GM12878 (cell line): Measurements from ENCODE around the gene RAP1GDS1. TPM values are rescaled to one million over a fixed set of nuclear protein-coding genes. Genes with fewer than 3 reads are reported as not detected.

Source experiments
- CREM ChIP-seq: IDR thresholded peaks from 2 replicates; pipeline ENCODE4 v1.6.1; 2014; ENCODE audit warnings: antibody characterized with exemption, low read depth
- EED ChIP-seq: sonication (generic); IDR thresholded peaks from 2 replicates; pipeline ENCODE4 v1.6.1; 2016; ENCODE audit warnings: antibody characterized with exemption, low read depth
- GATAD2B ChIP-seq: fragments of 450-650 bp; conservative IDR thresholded peaks from 2 replicates; pipeline ENCODE4 v1.6.1; 2017; ENCODE audit warnings: low read depth, mild to moderate bottlenecking, moderate library complexity
- NFYB ChIP-seq: IDR thresholded peaks from 2 replicates; pipeline ENCODE4 v1.6.1; 2011; ENCODE audit warnings: low read depth, mild to moderate bottlenecking, low read length, improper control_type of control experiment, moderate library complexity; ENCODE audit not compliant: insufficient read depth
- NR2F1 ChIP-seq: fragments of 450-650 bp; conservative IDR thresholded peaks from 2 replicates; pipeline ENCODE4 v1.6.1; 2017; ENCODE audit warnings: mild to moderate bottlenecking
- POLR2AphosphoS5 ChIP-seq: IDR thresholded peaks from 2 replicates; pipeline ENCODE4 v1.6.1; 2011; ENCODE audit warnings: mild to moderate bottlenecking, low read length, inconsistent platforms
- POU2F2 ChIP-seq: IDR thresholded peaks from 3 replicates; pipeline ENCODE4 v1.6.1; 2011; ENCODE audit warnings: low read depth, mild to moderate bottlenecking, low read length, borderline replicate concordance
- SIX5 ChIP-seq: IDR thresholded peaks from 2 replicates; pipeline ENCODE4 v1.6.1; 2011; ENCODE audit warnings: mild to moderate bottlenecking, low read depth, low read length, moderate library complexity; ENCODE audit not compliant: severe bottlenecking
- SMARCA5 ChIP-seq: fragments of 450-650 bp; IDR thresholded peaks from 2 replicates; pipeline ENCODE4 v1.6.1; 2017; ENCODE audit warnings: mild to moderate bottlenecking
- SMC3 ChIP-seq: IDR thresholded peaks from 2 replicates; pipeline ENCODE4 v1.6.1; 2011; ENCODE audit warnings: low read length, improper control_type of control experiment, borderline replicate concordance
- TCF7 ChIP-seq: IDR thresholded peaks from 2 replicates; pipeline ENCODE4 v1.6.1; 2014; ENCODE audit warnings: antibody characterized with exemption, borderline replicate concordance
- YBX1 ChIP-seq: fragments of 450-650 bp; IDR thresholded peaks from 2 replicates; pipeline ENCODE4 v1.6.1; 2016; ENCODE audit warnings: antibody characterized with exemption
- YY1 ChIP-seq: IDR thresholded peaks from 2 replicates; pipeline ENCODE4 v1.6.1; 2011; ENCODE audit warnings: low read depth, mild to moderate bottlenecking, low read length
- ZNF24 ChIP-seq: fragments of 450-650 bp; IDR thresholded peaks from 2 replicates; pipeline ENCODE4 v1.6.1; 2017; ENCODE audit warnings: antibody characterized with exemption, mild to moderate bottlenecking
- ZNF622 ChIP-seq: fragments of 450-650 bp; IDR thresholded peaks from 2 replicates; pipeline ENCODE4 v1.6.1; 2017; ENCODE audit warnings: mild to moderate bottlenecking, inconsistent platforms
- ZSCAN29 ChIP-seq: fragments of 450-650 bp; IDR thresholded peaks from 2 replicates; pipeline ENCODE4 v1.6.1; 2017; ENCODE audit warnings: mild to moderate bottlenecking, moderate library complexity
- polyA plus RNA-seq, 11 experiments: library from polyadenylated mRNA; depleted of rRNA in 4 of 11; unstranded in 6 of 11; stranded (reverse) in 5 of 11; fragments of >200 nt; fragmentation: Nextera tagmentation in 4 of 11; fragmentation: Illumina TruSeq in 1 of 11; extraction: Ambion mirVana in 4 of 11; extraction: Trizol in 1 of 11; gene quantifications; 1 replicate in 1 of 11; 2 replicates in 10 of 11; pipeline versions ENCODE4 v1.2.1 to v1.2.3, GENCODE V29; 2011 to 2016; ENCODE audit warnings: inconsistent platforms in 2 of 11, missing spikeins in 2 of 11, low read depth in 1 of 11
- total RNA-seq, 4 experiments: library from RNA; depleted of rRNA in 3 of 4; stranded (reverse); fragments of >200 nt in 3 of 4; fragmentation: Illumina TruSeq in 1 of 4; extraction: Trizol in 1 of 4; gene quantifications; 2 replicates each; pipeline versions ENCODE4 v1.2.1 to v1.2.3, GENCODE V29; 2013 to 2021
- TF ChIP-seq, protein P1 (sequence below): fragments of 150-350 bp; IDR thresholded peaks from 2 replicates; pipeline ENCODE4 v1.6.1; 2016; ENCODE audit warnings: low read depth, low read length
- TF ChIP-seq, protein P2 (sequence below): fragments of 450-650 bp; IDR thresholded peaks from 2 replicates; pipeline ENCODE4 v1.6.1; 2017; ENCODE audit warnings: borderline replicate concordance
- TF ChIP-seq, protein P3 (sequence below): fragments of 450-650 bp; IDR thresholded peaks from 2 replicates; pipeline ENCODE4 v1.6.1; 2017; ENCODE audit warnings: mild to moderate bottlenecking
- TF ChIP-seq, protein P4 (sequence below): fragments of 450-650 bp; formaldehyde crosslinking; IDR thresholded peaks from 2 replicates; pipeline ENCODE4 v1.5.0; 2022; ENCODE audit warnings: mild to moderate bottlenecking, missing genetic modification characterization
- TF ChIP-seq, protein P5 (sequence below): fragments of 450-650 bp; IDR thresholded peaks from 2 replicates; pipeline ENCODE4 v1.6.1; 2017; ENCODE audit warnings: low read depth, mild to moderate bottlenecking, moderate library complexity

The RAP1GDS1 gene
- total and polyA plus RNA-seq, 10 of the 15 experiments (the other 5 are each of a cell fraction or from before 2014, with no cell fraction given): 12.0 to 30.5 (median 20.7) TPM

DNA sequence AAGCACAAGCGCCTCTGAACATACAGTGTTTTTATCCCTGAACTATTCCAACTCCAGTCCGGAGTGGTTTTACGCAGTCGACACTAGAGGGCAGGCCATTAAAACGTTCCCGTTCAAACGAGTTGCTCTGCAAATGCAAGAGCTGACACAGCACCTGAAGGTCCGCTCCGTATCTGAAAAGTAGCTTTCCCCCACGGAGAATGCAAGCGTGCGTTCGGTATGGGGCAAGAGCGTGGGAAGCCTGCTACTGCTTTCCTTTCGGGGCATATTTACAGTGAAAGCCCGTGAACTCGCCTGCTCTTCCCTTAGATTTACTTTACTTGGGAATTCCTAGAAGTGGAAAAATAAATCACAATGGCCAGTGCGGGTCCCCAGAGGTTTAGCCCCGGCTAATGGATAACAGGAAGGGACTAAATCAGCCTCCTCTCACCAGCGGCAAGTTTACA, 206.5 kb downstream of the RAP1GDS1 start (continued):
- TF ChIP-seq NR2F1: no peak
- no peak for TF ChIP-seq TCF7
- TF ChIP-seq NFYB: no peak
- no peak for TF ChIP-seq ZNF622
- TF ChIP-seq CREM: no peak
- no peak for TF ChIP-seq ZSCAN29
- no peak for TF ChIP-seq EED
- TF ChIP-seq, protein P1, sequence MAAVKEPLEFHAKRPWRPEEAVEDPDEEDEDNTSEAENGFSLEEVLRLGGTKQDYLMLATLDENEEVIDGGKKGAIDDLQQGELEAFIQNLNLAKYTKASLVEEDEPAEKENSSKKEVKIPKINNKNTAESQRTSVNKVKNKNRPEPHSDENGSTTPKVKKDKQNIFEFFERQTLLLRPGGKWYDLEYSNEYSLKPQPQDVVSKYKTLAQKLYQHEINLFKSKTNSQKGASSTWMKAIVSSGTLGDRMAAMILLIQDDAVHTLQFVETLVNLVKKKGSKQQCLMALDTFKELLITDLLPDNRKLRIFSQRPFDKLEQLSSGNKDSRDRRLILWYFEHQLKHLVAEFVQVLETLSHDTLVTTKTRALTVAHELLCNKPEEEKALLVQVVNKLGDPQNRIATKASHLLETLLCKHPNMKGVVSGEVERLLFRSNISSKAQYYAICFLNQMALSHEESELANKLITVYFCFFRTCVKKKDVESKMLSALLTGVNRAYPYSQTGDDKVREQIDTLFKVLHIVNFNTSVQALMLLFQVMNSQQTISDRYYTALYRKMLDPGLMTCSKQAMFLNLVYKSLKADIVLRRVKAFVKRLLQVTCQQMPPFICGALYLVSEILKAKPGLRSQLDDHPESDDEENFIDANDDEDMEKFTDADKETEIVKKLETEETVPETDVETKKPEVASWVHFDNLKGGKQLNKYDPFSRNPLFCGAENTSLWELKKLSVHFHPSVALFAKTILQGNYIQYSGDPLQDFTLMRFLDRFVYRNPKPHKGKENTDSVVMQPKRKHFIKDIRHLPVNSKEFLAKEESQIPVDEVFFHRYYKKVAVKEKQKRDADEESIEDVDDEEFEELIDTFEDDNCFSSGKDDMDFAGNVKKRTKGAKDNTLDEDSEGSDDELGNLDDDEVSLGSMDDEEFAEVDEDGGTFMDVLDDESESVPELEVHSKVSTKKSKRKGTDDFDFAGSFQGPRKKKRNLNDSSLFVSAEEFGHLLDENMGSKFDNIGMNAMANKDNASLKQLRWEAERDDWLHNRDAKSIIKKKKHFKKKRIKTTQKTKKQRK: no peak
- TF ChIP-seq, protein P2, sequence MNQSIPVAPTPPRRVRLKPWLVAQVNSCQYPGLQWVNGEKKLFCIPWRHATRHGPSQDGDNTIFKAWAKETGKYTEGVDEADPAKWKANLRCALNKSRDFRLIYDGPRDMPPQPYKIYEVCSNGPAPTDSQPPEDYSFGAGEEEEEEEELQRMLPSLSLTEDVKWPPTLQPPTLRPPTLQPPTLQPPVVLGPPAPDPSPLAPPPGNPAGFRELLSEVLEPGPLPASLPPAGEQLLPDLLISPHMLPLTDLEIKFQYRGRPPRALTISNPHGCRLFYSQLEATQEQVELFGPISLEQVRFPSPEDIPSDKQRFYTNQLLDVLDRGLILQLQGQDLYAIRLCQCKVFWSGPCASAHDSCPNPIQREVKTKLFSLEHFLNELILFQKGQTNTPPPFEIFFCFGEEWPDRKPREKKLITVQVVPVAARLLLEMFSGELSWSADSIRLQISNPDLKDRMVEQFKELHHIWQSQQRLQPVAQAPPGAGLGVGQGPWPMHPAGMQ: no peak
- TF ChIP-seq YY1: peak; percentile 62; the same call in 1 of the 2 replicates
- no peak for TF ChIP-seq GATAD2B
- no peak for TF ChIP-seq POLR2AphosphoS5
- TF ChIP-seq ZNF24: no peak
- peak; percentile 44; the same call in 1 of the 3 replicates for TF ChIP-seq POU2F2
- TF ChIP-seq, protein P3, sequence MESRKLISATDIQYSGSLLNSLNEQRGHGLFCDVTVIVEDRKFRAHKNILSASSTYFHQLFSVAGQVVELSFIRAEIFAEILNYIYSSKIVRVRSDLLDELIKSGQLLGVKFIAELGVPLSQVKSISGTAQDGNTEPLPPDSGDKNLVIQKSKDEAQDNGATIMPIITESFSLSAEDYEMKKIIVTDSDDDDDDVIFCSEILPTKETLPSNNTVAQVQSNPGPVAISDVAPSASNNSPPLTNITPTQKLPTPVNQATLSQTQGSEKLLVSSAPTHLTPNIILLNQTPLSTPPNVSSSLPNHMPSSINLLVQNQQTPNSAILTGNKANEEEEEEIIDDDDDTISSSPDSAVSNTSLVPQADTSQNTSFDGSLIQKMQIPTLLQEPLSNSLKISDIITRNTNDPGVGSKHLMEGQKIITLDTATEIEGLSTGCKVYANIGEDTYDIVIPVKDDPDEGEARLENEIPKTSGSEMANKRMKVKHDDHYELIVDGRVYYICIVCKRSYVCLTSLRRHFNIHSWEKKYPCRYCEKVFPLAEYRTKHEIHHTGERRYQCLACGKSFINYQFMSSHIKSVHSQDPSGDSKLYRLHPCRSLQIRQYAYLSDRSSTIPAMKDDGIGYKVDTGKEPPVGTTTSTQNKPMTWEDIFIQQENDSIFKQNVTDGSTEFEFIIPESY: no peak
- TF ChIP-seq, protein P4, sequence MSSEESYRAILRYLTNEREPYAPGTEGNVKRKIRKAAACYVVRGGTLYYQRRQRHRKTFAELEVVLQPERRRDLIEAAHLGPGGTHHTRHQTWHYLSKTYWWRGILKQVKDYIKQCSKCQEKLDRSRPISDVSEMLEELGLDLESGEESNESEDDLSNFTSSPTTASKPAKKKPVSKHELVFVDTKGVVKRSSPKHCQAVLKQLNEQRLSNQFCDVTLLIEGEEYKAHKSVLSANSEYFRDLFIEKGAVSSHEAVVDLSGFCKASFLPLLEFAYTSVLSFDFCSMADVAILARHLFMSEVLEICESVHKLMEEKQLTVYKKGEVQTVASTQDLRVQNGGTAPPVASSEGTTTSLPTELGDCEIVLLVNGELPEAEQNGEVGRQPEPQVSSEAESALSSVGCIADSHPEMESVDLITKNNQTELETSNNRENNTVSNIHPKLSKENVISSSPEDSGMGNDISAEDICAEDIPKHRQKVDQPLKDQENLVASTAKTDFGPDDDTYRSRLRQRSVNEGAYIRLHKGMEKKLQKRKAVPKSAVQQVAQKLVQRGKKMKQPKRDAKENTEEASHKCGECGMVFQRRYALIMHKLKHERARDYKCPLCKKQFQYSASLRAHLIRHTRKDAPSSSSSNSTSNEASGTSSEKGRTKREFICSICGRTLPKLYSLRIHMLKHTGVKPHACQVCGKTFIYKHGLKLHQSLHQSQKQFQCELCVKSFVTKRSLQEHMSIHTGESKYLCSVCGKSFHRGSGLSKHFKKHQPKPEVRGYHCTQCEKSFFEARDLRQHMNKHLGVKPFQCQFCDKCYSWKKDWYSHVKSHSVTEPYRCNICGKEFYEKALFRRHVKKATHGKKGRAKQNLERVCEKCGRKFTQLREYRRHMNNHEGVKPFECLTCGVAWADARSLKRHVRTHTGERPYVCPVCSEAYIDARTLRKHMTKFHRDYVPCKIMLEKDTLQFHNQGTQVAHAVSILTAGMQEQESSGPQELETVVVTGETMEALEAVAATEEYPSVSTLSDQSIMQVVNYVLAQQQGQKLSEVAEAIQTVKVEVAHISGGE (CRISPR knock-in tag): no peak
- no peak for TF ChIP-seq YBX1
- peak; percentile 90 for TF ChIP-seq SMC3
- TF ChIP-seq, protein P5, sequence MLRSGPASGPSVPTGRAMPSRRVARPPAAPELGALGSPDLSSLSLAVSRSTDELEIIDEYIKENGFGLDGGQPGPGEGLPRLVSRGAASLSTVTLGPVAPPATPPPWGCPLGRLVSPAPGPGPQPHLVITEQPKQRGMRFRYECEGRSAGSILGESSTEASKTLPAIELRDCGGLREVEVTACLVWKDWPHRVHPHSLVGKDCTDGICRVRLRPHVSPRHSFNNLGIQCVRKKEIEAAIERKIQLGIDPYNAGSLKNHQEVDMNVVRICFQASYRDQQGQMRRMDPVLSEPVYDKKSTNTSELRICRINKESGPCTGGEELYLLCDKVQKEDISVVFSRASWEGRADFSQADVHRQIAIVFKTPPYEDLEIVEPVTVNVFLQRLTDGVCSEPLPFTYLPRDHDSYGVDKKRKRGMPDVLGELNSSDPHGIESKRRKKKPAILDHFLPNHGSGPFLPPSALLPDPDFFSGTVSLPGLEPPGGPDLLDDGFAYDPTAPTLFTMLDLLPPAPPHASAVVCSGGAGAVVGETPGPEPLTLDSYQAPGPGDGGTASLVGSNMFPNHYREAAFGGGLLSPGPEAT: no peak
- TF ChIP-seq SIX5: no peak
- peak; percentile 88 for TF ChIP-seq SMARCA5
